Stimulated activated CD8-positive, alpha-beta memory T cell treated with anti-CD3 and anti-CD28 coated beads, Interleukin-2, amount 100 ng/mL, for 1 hour (primary cell): ENCODE measurements around the gene TYMP.
"Not testable (repeated sequence)": the region's sequence is repeated elsewhere in the genome, so short reads cannot be mapped to it uniquely, and the experiment has no call there.

ENCODE experiments used
- DNase-seq, 2 donors: peaks; one replicate each; pipeline ENCODE4 v3.0.0-alpha.2; 2020; ENCODE audit warnings: low read depth in 2 of 2

Gene TYMP

GRCh38 chr22:50524676-50525103 lies 5.1 kb downstream of the TYMP start:
- DNase-seq, result no peak

GRCh38 chr22:50523806-50524675 lies 5.8 kb downstream of the TYMP start:
- no peak for DNase-seq

GRCh38 chr22:50523458-50523805 lies 6.4 kb downstream of the TYMP start:
- DNase-seq, result no peak

GRCh38 chr22:50522806-50523438 lies 6.9 kb downstream of the TYMP start:
- no peak for DNase-seq

GRCh38 chr22:50522208-50522805 lies 7.5 kb downstream of the TYMP start:
- DNase-seq, result no peak

GRCh38 chr22:50521710-50522109 lies 8.1 kb downstream of the TYMP start:
- no peak for DNase-seq

GRCh38 chr22:50520826-50521453 lies 8.9 kb downstream of the TYMP start:
- no peak for DNase-seq

GRCh38 chr22:50520184-50520583 lies 9.6 kb downstream of the TYMP start:
- not testable (repeated sequence) for DNase-seq

- no peak for DNase-seq
Measured at GRCh38 chr22:50519151-50519550, 10.7 kb downstream of the TYMP start.

- no peak for DNase-seq
Measured at GRCh38 chr22:50518606-50519005, 11.2 kb downstream of the TYMP start.

GRCh38 chr22:50517495-50518260 lies 12.1 kb downstream of the TYMP start:
- DNase-seq, result no peak

- DNase-seq, result no peak
Measured at GRCh38 chr22:50516891-50517290, 12.9 kb downstream of the TYMP start.

- DNase-seq, result no peak
Measured at GRCh38 chr22:50516068-50516467, 13.7 kb downstream of the TYMP start.

GRCh38 chr22:50513175-50513574 lies 16.6 kb downstream of the TYMP start:
- no peak for DNase-seq

- no peak for DNase-seq
Measured at GRCh38 chr22:50508897-50509296, 20.9 kb downstream of the TYMP start.

- DNase-seq, result peak; percentile 97 to 98
Measured at GRCh38 chr22:50507991-50508884, 21.6 kb downstream of the TYMP start, which contains the start of gene NCAPH2. Gene NCAPH2 (plus strand): TSS chr22:50508224. CDS start chr22:50508338, 114 bp downstream.

GRCh38 chr22:50507421-50507990 lies 22.3 kb downstream of the TYMP start, which contains the start of gene LMF2:
Gene LMF2 (minus strand): TSS chr22:50507702. CDS start chr22:50507675, 27 bp downstream.
- DNase-seq, result peak; percentile 90 to 93

- no peak for DNase-seq
Measured at GRCh38 chr22:50506611-50507420, 23.0 kb downstream of the TYMP start.
